ENCODE measurements around the gene FBRS. TPM values are rescaled to one million over a fixed set of nuclear protein-coding genes. Genes with fewer than 3 reads are reported as not detected.

Gene FBRS
- total and polyA plus RNA-seq, 10 of the 15 experiments (the other 5 are each of a cell fraction or from before 2014, with no cell fraction given), result 0.45 to 87.6 (median 14.6) TPM

DNA sequence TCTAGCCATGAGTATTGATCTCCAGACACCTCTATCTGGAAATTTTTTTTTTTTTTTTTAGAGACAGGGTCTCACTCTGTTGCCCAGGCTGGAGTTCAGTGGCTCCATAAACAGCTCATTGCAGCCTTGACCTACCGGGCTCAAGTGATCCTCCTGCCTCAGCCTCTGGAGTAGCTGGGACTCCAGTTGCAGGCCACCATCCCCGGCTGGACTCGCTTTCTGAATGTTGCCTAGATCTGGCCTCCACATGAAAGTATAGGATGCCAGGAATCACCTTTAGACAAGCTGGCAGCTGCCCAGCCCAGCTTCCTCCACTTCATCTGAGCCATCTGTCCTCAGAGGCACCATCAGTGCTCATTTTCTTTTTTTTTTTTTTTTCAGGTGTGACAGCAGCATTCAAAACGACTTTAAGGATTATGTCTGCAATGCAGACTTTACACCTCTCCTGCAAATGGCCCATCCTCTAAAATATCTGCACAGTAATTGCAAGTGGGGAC is 13.8 kb upstream of the FBRS start (continued):
- TF ChIP-seq BCL11A (IDR thresholded peaks at IDR 0.05; ENCODE audit: low read depth, low read length), result no peak

DNA sequence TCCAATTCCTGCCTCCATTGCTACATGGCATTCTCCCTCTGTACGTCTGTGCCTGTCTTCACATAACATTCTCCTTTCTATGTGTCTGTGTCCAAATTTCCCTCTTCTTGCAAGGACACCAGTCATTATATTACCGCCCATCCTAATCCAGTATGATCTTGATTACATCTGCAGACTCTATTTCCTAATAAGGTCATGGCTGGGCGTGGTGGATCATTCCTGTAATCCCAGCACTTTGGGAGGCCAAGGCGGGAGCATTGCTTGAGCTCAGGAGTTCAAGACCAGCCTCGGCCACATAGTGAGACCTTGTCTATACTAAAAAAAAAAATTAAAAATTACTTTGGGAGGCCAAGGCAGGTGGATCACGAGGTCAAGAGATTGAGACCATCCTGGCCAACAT is 12.5 kb upstream of the FBRS start:
- H3K79me2 ChIP-seq (ENCODE audit: control insufficient read depth, insufficient read depth, low read length), result 0 out of 2 replicates have a peak, but pooled peaks cover under 1% of the 10 kb centered on the region
- ChIA-PET SMC1A (ENCODE audit: uncharacterized antibody, unreplicated experiment) (interaction anchor here (1.3 to 2.6 kb wide), 4 partner anchors 12 to 52 kb away, joined by 3 to 11 read pairs (median 6); partner anchors contain the start of gene FBRS), POLR2A (interaction anchor here (0.6 kb wide), 1 partner anchor 16 kb away, joined by 4 read pairs; no protein-coding TSS in a partner anchor), CTCF (interaction anchor here (0.6 to 1.4 kb wide), 2 partner anchors 12 to 13 kb away, joined by 3 to 4 read pairs; no protein-coding TSS in a partner anchor), RAD21 (ENCODE audit: unreplicated experiment) (interaction anchor here (1.2 to 2.4 kb wide), 2 partner anchors 14 to 17 kb away, joined by 5 to 6 read pairs; no protein-coding TSS in a partner anchor)
- FAIRE-seq, result no peak
- BruUV-seq (replicated peaks), result no TSS peak
- TF ChIP-seq SMARCA5 (IDR thresholded peaks at IDR 0.05) (no peak), FOS (IDR thresholded peaks at IDR 0.05; ENCODE audit: borderline replicate concordance, extremely low read depth, insufficient read length) (no peak), IKZF2 (IDR thresholded peaks at IDR 0.05) (no peak)
- TF ChIP-seq, protein P1, sequence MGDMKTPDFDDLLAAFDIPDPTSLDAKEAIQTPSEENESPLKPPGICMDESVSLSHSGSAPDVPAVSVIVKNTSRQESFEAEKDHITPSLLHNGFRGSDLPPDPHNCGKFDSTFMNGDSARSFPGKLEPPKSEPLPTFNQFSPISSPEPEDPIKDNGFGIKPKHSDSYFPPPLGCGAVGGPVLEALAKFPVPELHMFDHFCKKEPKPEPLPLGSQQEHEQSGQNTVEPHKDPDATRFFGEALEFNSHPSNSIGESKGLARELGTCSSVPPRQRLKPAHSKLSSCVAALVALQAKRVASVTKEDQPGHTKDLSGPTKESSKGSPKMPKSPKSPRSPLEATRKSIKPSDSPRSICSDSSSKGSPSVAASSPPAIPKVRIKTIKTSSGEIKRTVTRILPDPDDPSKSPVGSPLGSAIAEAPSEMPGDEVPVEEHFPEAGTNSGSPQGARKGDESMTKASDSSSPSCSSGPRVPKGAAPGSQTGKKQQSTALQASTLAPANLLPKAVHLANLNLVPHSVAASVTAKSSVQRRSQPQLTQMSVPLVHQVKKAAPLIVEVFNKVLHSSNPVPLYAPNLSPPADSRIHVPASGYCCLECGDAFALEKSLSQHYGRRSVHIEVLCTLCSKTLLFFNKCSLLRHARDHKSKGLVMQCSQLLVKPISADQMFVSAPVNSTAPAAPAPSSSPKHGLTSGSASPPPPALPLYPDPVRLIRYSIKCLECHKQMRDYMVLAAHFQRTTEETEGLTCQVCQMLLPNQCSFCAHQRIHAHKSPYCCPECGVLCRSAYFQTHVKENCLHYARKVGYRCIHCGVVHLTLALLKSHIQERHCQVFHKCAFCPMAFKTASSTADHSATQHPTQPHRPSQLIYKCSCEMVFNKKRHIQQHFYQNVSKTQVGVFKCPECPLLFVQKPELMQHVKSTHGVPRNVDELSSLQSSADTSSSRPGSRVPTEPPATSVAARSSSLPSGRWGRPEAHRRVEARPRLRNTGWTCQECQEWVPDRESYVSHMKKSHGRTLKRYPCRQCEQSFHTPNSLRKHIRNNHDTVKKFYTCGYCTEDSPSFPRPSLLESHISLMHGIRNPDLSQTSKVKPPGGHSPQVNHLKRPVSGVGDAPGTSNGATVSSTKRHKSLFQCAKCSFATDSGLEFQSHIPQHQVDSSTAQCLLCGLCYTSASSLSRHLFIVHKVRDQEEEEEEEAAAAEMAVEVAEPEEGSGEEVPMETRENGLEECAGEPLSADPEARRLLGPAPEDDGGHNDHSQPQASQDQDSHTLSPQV (IDR thresholded peaks at IDR 0.05), result no peak
- no peak overlapping the region for H3K27ac ChIP-seq (ENCODE audit: control insufficient read depth, insufficient read depth)
- in situ Hi-C loops (cut with MboI) (no loop called here), intact Hi-C loops (cut with micrococcal nuclease; ENCODE audit: unreplicated experiment) (no loop called here)
- H3K4me2 ChIP-seq (ENCODE audit: control insufficient read depth, insufficient read depth), result no peak overlapping the region
- no peak for ATAC-seq
- no peak overlapping the region for H3K4me3 ChIP-seq
- H3K36me3 ChIP-seq (ENCODE audit: control insufficient read depth in 2 of 2, insufficient read depth in 2 of 2, low read length in 1 of 2), result no peaks in the 10 kb centered on the region
- H3K4me1 ChIP-seq (ENCODE audit: control insufficient read depth, insufficient read depth, low read length), result peaks cover 7% of the 10 kb centered on the region
- DNase-seq (ENCODE audit: low read depth, low spot score), result no peak
- H3K27me3 ChIP-seq (replicated peaks in 1 of 2; ENCODE audit: control insufficient read depth in 2 of 2, insufficient read depth in 2 of 2, low read length in 1 of 2), result no peaks in the 10 kb centered on the region
- 35% methylated on average over 6 of the region's 6 CpGs for WGBS (ENCODE audit: insufficient coverage, insufficient replicate concordance, low lambda C conversion rate, missing lambda C conversion rate)
- H4K20me1 ChIP-seq (ENCODE audit: control insufficient read depth, insufficient read depth), result no peaks in the 10 kb centered on the region
- H3K9ac ChIP-seq (ENCODE audit: control insufficient read depth, insufficient read depth, low read length), result no peak overlapping the region
- H2AFZ ChIP-seq (ENCODE audit: control insufficient read depth, low read depth, low read length), result no peak overlapping the region
- no peaks in the 10 kb centered on the region for H3K9me3 ChIP-seq (replicated peaks; ENCODE audit: control insufficient read depth, insufficient read depth, low read length)
